ENCODE measurements around the gene ARHGAP27.
"Not testable (repeated sequence)": the region's sequence is repeated elsewhere in the genome, so short reads cannot be mapped to it uniquely, and the experiment has no call there.

ARHGAP27 gene

DNA sequence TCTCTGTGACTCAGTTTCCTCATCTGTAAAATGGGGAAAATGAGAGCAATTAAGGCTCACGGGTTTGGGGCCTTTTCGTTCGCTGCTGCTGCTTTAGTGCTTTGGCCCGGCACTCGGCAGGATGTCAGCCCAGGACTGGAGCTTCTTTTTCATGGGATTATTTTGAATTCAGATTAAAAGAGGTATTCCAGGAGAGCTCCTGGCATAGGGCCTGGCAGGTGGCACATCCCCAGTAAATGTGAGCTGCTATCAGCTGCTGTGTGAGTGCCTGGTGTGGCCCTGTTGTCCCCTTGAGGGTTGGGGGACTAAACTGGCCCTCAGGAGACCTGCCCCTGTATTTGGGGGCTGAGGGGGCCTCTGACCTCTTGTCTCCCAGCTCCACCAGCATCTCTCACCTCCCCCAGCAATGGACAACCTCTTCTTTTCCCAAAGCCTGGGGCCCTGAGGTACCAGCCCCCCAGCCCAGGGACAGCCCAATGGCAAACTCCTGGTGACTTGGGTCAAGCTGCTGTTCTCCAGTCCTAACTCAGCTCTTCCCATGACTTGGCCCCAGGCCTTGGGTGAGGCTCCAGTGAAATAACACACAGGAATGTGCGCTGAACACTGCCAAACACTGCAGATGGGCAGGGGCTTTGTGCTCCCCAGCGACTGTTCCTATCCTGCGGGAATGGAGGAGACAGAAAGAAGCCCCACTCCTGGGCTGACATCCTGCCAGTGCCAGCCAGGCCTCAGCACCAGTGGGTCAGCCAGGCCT is 14.4 kb upstream of the ARHGAP27 start:
- not testable (repeated sequence) for DNase-seq

DNA sequence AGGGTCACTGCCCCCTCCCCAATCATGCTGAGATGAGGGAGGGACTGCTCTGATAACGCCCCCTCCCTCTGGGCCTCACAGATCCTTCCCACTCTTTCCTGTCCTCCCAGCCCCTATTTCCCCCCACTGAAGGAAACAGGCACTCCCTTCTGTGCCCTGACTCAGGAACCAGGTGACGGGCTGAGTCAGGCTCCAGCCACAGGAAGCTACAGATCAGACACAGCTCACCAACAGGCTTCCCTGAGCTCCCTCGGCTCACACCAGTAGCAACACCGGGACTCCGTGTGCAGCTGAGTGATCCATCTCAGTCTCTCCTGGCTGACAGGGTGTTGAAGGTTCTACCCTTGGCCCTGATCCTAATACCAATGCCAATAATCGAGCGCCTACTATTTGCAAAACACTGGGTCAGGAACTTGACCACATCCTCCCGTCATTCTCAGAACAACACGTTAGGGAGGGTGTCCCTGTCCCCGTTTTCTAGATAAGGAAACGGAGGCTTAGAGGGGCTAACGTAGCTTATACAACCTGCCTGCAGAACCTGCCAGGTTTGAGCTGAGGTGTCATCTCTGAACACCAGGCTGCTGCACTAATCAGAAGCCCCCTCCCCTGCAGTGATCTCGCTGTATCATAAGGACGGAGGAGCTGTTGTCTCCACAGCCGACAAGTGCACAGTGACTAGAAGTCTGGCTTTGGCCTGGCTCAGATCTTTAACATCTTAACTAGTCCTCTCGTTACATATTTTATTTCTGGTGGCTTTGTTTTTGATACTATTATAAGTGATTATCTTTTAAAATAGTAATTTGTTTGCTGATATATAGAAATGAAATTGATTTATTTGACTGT is 13.5 kb upstream of the ARHGAP27 start:
- DNase-seq: not testable (repeated sequence)

DNA sequence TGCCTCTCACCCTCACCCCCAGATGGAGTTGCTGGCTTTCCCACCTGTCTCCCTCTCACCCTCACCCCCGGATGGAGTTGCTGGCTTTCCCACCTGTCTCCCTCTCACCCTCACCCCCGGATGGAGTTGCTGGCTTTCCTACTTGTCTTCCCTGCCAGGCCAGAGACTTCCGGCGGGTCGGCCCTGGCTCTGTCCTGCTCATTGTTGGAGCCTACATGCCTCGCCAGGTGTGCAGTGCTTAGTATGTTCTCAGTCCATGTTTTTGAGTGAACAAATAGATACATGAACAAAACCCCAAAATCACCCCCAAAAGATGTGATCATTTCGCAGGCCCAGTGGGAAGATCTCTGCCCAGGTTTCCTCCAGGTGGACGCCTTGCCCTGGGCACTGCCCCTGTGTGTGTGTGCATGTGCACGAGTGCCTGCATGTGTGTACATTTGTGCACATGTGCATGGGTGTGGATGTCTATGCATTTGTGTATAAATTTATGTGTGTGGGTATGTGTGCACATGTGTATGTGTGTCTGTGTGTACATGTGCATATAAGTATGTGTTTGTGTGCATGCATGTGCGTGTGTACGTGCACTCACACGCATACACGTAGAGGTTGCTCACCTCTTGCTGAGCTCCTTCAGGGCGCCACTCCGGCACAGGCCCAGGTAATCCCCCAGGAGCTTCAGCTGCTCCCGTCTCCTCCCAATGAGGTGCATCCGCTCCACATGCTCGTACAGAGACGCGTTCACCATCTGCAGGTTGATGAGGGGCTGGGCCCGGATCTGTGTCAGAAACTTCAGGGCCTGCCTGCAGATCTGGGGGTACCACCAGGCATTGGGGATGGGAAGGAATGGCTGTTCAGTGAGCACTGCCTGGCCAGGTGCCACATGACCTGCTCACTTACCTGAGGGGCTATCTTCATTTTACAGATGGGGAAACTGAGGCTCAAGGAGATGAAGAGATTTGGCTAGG is 12.5 kb upstream of the ARHGAP27 start:
- DNase-seq: not testable (repeated sequence)

DNA sequence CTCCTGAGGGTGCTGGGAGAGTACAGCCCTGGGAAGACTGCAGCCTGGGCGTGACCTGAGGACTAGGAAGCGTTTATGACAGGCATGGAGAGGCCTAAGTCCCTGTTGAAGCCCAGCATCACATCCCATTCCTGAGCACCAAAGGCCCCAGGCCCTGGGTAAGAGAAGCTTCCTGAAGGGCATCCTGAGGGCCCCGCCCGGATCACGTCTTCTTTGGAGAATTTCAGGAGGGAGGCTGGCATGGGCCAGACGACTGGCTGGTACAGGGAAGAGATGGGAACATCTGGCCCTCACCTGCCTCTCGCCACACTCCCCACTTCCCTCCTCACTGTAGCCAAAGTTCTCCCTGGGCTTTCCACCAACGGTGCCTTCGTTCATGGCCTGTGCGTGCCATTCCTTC is 11.6 kb upstream of the ARHGAP27 start:
- DNase-seq: not testable (repeated sequence)

DNA sequence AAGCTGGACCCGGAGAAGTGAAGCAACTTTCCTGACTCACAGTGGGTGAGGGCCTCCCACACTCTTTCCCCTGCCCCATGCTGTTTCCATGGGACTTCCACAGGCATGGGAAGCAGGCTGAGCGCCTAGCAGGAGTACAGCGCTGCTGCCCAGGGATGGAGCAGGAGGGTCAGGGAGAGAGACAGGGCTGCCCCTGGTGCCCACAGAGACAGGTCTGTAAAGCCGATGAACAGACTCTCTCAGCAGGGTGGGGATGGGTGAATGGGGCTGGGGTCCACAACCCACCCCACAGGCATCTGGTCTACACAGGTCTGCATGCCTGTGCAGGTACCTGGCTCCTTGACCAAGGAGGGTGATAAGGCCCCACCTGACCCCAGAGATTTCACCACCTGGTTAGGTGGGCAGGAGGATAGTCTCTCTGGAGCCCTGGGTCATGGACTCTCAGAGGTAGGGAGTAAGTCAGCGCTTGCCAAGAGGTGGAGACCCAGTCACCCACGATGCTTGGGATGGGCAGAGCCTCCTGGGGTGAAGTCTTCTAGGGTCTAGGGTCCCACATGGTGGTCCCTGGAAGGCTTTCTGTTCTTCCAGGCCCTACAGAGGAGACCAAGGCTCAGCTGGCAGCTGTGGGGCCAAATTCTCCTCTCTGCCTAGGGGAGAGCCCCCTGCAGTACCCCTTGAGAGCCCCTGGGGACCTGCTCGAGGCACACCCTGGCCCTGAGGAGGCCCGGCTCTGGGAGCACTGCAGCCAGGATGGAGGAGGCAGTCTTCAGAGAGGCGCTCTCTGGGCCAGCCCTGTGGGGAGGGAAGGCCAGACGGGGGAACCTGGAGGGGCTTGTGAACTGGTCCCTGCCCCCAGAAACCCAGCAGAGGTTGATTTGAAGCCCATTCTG is 10.9 kb upstream of the ARHGAP27 start:
- DNase-seq: not testable (repeated sequence)

DNA sequence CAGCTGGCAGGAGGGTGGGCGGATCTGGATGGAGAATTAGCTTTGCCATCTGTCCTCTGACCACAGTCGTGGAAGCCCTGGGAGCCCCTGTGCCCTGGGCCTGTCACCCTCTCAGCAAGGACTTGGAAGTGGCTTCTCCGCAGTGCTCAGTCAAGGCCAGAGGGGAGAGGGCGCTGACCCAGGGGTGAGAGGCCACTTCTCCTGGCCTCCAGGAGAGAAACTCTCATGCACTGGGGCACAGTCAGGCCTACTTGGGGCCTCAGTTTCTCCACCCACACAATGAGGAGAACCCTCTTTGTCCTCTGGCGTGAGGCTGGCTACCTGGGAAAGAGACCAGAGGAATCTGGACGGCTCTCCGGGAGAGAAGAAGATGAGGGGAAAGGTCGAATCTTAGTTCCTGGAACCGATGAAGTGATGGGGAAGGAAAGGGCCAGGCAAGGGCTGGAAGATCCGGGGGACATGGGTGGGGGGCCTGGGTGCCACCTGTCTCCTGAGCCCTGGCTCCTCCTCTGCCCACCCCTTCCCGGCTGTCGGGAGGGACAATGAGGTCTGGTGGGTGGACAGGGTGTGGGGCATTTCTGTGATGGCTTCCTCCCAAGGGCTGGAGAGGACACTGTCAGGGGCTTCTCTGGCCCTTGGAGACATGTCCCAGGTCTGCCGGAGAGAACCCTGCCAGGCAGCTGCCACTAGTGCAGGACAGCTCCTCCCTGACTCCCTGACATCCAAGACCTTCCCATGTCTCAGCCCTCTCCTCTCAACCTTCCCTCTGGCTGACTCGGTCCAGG is 9.0 kb upstream of the ARHGAP27 start:
- DNase-seq: no peak

DNA sequence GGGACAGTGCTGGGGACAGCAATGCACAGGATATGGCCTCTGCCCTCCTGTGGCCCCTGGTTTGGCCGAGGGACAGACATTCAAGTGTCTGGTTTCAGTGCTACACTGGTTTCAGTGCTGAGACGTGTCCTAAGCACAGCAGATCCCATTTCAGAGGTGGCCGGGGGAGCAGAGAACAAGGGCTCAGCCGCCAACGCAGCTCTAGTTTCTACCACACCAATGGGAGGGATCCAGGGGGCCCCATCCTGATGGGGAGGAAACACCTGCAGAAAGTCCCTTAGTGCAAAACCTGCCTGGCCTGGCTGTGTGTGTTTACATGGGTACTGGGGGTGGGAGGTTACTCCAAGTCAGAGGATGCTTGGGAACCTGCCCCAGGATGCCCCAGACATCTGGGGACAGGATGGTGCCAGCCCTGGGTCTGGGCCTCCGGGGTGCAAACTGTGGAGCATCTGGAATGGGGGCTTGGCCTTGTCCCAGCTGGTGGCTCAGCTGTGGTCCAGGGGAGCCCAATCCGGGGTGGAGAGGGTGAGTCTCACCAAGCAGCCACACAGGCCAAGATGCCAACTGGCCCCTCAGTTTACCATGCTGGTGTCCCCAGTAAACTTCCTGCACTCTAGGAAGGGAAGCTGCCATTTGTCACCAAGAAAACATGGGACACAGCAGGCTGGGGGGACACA is 8.3 kb upstream of the ARHGAP27 start:
- not testable (repeated sequence) for DNase-seq

DNA sequence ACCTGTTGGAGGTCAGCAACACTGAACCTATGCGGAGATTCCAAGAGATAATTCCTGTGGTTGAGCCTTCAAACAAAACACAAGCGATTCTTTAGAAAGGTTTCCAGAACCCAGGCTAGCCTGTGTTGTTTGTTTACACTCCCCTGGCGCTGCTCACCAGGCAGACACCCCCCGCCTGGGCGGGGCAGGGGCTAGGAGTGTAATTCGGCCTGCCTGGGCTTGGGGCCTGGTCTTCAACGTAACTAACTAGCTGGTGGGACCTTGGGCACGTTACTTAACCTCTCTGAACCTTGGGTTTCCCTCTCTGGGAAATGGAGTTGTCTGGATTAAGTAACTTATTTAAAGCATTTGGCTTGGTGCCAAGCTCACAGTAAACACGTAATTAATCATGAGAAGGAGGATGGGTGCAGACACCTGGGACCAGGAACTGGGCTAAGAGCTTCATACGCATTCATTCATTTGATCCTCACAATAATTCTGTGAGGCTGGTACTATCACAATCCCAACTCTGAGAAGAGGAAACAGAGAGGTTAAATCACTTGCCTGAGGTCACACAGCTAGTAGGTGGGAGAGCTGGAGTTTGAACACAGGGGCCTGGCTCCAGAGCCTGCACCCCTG is 7.6 kb upstream of the ARHGAP27 start:
- peak; percentile 39 to 82 for DNase-seq

DNA sequence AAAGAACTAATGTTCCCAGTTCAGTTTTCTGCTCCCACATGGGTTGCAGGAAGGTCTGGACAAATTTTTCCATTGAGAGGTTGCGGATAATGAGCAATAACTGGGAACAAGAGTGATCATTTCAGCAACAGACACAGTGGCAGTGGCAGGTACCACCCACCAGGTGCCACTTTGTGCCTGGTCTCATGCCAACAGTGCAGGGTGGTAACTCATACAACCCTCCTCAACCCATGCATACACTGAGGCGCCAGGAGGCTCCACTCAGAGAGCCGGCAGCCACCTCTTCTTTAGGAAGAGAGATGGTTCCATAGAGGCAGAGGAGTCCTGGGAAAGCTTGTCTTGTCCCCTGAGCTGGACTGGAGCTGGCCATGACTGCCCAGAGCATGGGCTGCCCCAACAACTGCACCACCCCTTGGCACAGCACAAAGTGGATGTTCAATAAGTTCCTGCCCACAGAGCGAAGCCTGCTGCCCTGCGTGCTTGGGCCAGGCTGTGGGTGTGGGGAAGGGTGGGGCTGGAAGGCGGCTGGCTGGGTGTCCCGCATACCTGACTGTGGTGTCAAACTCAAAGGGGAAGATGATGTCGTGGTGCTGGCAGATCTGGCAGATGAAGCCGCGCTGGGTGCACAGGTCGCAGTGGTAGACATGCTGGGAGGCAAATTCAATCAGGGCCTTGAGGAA is 6.4 kb upstream of the ARHGAP27 start:
- DNase-seq: no peak

DNA sequence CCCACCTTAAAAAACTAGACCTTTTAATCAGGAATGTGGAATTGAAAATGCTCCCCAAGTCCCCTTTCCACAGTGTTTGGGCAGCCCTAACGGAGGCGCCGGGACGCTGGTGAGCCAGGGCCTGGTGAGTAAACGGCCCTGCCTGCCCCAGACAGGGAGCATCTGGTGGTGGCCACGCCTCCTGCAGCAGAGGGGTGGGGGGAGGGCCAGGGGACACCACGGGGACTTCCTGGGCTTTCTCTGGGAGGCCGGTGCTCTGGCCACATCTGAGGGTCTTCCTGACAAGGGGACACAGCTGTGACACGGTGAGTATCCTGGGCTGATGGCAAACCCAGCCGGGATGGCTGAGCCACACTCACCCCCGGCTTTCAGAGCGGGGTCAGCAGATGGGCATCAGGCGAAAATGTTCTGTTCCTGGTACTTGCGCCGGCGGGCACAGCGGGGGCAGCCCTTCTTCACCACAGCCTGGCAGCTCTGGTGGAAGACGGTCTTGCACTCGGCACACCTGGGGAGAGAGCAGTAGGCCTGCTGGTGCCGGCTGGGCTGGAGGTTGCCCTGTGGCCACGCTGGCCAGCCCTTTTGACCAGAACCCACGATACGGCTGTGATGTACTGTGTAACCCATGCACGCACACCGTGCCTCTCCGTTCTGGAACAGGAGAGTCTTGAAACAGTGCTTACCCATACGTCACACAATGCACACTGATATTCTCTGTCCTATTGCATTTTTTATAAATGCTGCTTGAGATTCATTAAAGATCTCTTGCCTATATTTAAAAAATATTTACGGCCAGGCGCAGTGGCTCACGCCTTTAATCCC is 5.0 kb upstream of the ARHGAP27 start:
- DNase-seq: no peak

DNA sequence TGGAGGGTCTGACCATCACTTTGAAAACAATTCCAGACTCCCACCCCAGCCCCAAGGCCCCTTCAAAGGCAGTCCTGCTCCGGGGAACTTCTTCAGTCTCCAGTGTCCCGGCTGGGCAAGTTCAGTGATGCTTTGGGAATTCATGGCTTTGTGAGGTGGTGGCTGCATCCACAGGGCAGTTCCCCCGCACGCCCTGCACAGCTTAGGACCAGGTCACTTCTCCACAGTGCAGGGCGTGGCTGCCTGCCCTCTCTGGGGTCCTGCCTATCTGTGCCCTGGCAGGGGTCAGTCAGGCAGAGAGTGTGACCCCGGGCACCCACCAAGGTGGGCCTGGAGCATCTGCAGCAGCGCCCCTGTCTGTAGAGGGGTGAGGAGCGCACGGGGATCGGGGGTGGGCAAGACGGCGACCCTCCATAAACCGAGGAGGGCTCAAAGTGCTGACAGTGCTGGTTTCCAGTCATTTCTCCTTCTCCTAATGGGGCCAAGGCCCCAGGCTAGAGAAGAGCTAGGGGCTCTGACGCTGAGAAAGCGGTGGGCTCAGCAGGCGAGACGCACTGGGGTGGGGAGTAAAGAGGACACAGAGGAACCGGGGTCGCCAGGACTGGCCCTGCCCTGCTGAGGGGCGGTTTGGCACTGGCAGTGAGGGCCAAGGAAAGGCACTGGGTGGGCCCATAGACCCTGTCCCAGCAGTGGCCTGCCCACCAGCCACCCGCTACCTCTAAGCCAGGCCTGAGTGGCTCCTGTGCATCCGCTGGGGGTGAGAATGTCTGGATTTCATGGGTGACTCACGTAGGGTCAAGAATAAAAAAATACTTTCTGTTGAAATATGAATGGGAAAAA is 4.2 kb upstream of the ARHGAP27 start:
- no peak for DNase-seq

DNA sequence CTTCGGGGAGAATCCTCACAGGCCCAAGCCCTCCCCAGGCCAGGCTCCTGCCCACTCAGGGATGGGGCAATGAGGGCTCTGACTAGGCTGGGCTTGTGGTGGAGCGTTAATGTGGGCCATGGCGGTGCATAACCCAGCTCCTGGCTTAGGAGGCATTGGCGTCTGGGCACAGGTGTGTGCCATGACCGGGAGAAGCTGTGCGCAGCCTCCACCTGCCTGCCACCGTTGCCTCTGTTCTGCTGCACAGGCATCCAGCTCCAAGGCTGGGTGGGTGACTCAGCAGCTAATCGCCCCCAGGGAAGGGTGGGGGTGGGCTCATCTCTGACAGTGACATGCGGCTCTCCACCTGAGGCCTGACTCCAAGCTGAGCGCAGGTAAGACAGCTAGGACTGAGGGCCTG is 3.5 kb upstream of the ARHGAP27 start:
- DNase-seq: no peak

DNA sequence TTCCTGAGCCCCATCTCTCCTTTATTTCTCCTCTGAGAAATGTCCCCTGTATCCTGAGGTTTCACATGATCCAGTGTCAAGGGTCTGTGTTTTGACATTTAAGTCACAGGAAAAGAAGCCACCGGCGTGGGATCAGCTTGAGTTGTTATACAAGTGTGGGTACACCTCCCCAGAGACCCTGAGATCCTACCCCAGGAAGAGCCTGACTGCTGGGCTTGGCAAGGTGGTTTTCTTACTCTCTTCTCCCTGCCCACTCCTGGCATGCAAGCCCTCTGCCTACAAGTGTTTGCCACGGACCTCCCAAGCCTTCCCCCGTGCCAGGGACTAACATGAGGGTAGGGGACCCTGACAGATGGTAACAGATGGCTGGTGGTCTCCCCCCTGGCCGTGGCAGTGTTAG is 2.8 kb upstream of the ARHGAP27 start:
- DNase-seq: no peak

DNA sequence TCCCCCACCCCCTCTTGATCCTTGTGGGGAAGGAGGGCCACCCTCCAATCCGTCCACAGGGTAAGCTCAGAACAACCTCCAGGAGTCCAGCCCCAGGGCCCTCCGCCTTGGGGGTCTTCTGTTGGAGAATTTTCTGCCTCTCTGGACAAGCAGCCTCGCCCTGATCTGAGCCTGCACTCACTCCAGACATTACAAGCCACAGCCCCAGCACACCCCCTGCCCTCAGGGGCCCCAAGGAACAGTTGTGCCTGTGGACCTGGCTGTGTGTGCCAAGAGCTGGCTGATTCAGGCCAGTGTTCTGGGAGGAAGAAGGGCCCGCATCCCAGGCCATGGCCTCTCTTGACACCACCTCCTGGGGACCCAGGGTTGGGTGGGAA is 477 bp upstream of the ARHGAP27 start:
- no peak for DNase-seq

DNA sequence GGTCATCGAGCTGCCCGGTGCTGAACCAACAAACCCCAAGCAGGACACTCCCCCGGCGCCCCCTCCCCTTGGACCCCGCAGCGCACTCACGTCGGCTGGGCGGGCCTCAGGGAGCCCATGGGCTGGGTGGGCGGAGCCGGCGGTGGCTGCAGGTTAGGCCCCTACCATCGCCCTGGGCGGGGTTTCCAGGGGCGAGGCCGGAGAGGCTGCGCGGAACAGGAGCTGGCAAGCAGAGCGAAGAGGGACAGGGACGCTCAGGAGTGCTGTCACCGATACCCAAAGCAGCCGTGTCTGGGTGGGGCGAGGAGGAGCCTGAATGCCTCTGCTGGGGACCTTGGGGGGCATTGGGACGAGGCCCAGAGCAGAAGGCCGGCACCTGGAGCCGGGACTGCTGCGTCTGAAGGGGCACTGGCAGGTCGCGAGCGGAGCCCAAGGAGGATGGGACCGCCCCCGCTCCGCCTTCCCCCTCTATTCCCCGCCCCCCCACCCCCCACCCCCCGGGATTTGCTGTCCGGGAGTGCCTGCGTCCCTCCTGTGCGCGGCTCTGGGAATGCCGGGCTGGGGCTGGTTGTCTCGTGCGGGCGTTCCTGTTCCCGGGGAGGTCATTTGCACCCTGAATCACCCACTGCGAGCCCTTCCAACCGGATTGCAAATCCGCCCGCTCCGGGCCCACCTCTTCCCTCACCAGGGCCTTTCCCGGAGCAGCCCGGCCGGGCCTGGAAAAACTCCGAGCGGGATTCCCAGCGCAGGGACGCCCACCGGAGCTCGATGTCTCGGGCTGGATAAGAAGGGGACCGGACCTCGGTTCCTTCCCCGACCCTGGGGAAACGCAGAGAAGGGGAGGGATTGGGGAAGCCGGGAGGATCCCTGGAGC is 902 bp downstream of the ARHGAP27 start:
- DNase-seq: peak; percentile 66 to 95

DNA sequence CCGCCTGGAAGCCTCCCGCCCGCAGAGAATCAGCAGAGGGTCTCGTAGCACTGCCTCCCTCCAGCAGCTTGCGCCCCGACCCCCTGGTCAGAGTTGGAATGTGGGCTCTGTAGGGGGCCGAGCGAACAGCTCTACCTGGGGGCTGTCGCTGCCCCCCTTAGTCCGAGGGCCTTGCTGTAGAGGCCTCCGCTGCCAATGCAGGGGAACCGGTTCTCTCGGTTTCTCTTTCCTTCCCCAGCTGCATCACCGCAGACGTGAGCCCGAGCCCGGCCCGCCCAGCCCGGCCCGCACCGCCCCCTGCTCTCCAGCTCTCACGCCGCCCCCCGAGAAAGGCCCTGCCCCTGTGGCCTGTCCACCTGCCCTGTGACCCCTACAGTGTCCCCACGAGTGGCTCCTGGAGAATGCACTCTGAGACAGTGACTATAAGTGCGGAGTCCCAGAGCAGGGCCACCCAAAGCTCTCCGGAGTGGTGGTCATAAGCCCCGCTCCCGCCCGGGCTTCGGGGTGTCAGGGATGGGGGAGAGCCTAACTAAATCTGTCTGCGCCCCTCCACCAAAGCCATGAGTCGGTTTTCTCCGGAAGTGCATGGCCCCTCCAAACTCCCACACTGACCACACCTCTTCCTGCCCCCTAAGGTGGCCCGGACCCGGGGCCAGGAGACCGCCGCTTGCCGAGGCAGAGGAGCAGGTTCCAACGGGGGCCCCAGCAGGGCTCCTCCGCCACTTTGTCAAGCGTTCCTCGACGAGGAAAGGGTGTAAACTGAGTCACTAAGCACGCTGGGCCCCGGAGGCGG is 1.7 kb downstream of the ARHGAP27 start:
- peak; percentile 16 to 62 for DNase-seq
